GM12892 (cell line): ENCODE measurements around the gene EXOC5.

Experiments
- POLR2A ChIP-seq: IDR thresholded peaks from 2 replicates; pipeline ENCODE4 v1.6.1; 2011; ENCODE audit warnings: low read depth, low read length, control low read depth
- POLR2AphosphoS5 ChIP-seq: IDR thresholded peaks from 2 replicates; pipeline ENCODE4 v1.6.1; 2011; ENCODE audit warnings: low read depth, low read length, control low read depth
- TAF1 ChIP-seq: IDR thresholded peaks from 2 replicates; pipeline ENCODE4 v1.6.1; 2011; ENCODE audit warnings: low read depth, mild to moderate bottlenecking, control low read depth, low read length, borderline replicate concordance

DNA sequence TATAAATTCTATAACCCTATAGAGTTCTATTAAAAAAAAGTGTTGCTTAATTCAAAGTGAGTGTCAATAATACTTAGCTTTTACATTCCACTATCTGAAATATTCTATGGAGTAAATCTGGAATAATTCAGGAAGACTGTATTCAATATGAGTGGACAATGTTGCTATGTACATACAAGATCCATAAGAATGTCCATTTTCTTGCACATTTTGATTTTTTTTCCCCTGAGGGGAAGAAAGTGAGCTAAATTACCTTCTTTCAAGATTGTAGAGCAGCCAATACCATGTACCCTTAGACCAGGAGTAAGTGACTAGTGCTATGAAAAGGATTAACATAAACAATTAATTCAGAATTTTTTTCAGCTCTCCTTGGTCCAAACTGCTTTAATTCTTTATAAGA is 25.4 kb downstream of the EXOC5 start:
- no peak for TF ChIP-seq POLR2AphosphoS5
- no peak for TF ChIP-seq POLR2A
- no peak for TF ChIP-seq TAF1
